Activated naive CD4-positive, alpha-beta T cell treated with anti-CD3 and anti-CD28 coated beads, Interleukin-2, amount 50 U/mL, for 24 hours (primary cell): Measurements from ENCODE around the gene STX3.

Experiments
- H3K27ac Mint-ChIP-seq: one replicate; pipeline ENCODE4 v1.8.0; 2021; ENCODE audit warnings: mild to moderate bottlenecking, mixed read lengths
- H3K27me3 Mint-ChIP-seq: one replicate; pipeline ENCODE4 v1.8.0; 2021; ENCODE audit warnings: mixed read lengths
- H3K36me3 Mint-ChIP-seq: one replicate; pipeline ENCODE4 v1.8.0; 2021; ENCODE audit warnings: mixed read lengths
- H3K4me1 Mint-ChIP-seq: one replicate; pipeline ENCODE4 v1.8.0; 2021; ENCODE audit warnings: mixed read lengths
- H3K4me3 Mint-ChIP-seq: one replicate; pipeline ENCODE4 v1.8.0; 2021; ENCODE audit warnings: mild to moderate bottlenecking, mixed read lengths
- H3K9me3 Mint-ChIP-seq: one replicate; pipeline ENCODE4 v1.8.0; 2021; ENCODE audit warnings: mixed read lengths

The STX3 gene

DNA sequence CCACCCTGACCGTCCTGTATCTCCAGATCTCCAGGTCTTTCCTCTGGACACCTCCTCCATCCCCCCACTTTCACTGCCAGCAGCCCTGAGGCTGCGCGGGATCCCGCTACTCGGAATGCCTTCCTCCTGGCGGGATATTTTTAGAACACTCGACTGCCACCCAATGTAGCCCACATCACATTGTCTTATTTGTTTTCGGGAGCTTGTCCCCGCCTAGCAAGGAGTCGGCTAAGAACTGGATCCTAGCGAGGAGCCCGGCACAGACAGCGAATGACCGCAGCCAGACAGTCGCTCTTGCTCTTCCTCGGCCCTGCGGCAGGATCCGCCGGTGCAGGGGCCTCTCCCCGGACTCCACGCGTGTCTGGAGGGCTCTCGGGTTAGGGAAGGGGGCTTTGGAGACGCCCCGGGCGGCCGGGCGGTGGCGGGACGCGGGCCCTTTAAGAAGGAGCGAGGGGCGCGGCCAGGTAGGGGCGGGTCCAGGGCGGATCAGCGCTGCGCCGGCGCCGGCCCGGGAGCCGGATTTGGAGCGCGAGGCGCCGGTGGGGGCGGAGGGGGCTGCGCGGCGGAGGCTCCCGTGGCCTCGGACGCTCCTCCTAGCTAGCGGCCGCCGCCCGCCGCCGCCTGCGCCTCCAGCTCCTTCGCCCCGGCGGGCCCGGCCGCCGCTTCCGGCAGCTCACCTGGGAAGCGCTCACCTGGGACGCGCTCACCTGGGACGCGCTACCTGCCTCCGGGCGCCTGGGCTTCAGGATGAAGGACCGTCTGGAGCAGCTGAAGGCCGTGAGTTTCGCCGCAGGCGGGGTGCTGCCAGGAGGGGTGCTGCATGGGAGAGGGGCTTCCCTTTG lies at the start of gene STX3:
Gene STX3, plus strand, starts transcription at position 518 of the 842 bp plus-strand sequence. Its CDS starts 230 bp downstream, at position 748.
- peak within 1 kb of the TSS; percentile 68 for H3K27ac Mint-ChIP-seq
- no peaks in the 10 kb centered on the region for H3K36me3 Mint-ChIP-seq
- no peaks in the 10 kb centered on the region for H3K9me3 Mint-ChIP-seq
- peaks cover 24% of the 10 kb centered on the region for H3K4me1 Mint-ChIP-seq
- H3K4me3 Mint-ChIP-seq, result peak within 1 kb of the TSS; percentile 92
- H3K27me3 Mint-ChIP-seq, result peaks cover 3% of the 10 kb centered on the region

DNA sequence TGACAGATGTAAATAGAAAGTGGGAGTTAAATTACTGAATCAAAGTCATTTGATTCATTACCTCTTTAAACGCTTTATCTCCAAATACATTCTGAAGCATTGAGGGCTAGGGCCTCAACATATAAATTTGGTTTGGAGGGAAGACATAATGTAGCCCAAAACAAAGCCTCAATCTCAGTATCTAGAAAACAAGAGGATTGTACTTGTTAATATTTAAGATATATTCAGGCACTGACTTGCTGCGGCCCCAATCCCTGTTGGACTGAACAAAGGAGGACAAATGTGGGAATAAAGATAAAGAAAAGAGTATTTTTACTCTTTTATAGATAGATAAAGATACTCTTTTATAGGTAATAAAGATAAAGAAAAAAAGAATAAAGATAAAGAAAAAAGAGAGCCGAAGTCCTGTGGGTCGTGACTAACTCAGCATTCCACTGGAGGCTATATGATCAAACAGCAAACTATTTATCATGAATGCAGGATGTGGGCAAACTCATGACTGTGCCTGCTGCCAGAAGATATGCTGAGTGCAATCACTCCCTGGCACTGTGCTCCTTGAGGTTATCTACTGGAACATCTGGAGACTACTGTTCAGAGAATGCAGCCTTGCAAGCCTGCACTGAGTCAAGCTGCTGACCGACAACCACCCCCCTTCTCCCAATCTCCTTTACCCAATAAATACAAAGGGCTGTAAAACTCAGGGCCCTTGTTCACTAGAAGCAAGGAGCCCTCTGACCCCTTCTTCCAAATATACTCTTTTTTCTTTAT lies 48.5 kb upstream of the STX3 start:
- Mint-ChIP-seq H3K4me1 (no peaks in the 10 kb centered on the region), H3K27ac (no peak overlapping the region), H3K4me3 (no peak overlapping the region), H3K27me3 (peaks cover 4% of the 10 kb centered on the region), H3K9me3 (no peaks in the 10 kb centered on the region), H3K36me3 (no peaks in the 10 kb centered on the region)

DNA sequence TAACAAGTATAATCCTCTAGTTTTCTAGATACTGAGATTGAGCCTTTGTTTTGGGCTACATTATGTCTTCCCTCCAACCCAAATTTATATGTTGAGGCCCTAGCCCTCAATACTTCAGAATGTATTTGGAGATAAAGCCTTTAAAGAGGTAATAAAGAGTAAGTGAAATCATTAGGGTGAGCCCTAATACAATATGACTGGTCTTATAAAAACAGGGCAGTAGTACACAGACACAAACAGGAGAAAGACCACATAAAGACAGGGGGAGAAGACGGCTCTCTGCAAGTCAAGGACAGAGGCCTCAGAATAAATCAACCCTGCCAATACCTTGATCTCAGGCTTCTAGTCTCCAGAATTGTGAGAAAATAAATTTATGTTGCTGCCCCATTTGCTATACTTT lies 47.8 kb upstream of the STX3 start:
- Mint-ChIP-seq H3K27ac (no peak overlapping the region), H3K4me1 (no peaks in the 10 kb centered on the region), H3K36me3 (no peaks in the 10 kb centered on the region), H3K9me3 (no peaks in the 10 kb centered on the region), H3K27me3 (peaks cover 6% of the 10 kb centered on the region), H3K4me3 (no peak overlapping the region)

DNA sequence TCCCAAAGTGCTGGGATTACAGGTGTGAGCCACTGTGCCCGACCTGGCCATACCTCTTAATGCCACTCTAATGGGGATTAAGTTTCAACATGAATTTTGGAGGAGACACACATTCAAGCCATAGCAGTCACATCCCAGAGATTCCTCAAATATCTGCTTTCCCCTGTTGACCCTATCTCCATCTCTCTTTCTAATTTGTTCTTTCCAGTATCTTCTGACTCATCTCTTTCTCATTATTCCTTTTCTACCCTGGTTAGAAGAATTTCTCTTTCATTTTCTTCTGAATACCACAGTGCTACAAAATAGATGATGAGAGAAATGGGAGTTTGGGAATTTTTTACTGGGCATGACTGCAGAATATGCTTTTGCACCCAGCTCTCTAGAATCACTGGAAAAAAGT lies 46.6 kb upstream of the STX3 start:
- no peak overlapping the region for H3K27ac Mint-ChIP-seq
- no peaks in the 10 kb centered on the region for H3K4me1 Mint-ChIP-seq
- H3K9me3 Mint-ChIP-seq, result no peaks in the 10 kb centered on the region
- H3K36me3 Mint-ChIP-seq, result no peaks in the 10 kb centered on the region
- H3K4me3 Mint-ChIP-seq, result no peak overlapping the region
- H3K27me3 Mint-ChIP-seq, result peaks cover 6% of the 10 kb centered on the region

DNA sequence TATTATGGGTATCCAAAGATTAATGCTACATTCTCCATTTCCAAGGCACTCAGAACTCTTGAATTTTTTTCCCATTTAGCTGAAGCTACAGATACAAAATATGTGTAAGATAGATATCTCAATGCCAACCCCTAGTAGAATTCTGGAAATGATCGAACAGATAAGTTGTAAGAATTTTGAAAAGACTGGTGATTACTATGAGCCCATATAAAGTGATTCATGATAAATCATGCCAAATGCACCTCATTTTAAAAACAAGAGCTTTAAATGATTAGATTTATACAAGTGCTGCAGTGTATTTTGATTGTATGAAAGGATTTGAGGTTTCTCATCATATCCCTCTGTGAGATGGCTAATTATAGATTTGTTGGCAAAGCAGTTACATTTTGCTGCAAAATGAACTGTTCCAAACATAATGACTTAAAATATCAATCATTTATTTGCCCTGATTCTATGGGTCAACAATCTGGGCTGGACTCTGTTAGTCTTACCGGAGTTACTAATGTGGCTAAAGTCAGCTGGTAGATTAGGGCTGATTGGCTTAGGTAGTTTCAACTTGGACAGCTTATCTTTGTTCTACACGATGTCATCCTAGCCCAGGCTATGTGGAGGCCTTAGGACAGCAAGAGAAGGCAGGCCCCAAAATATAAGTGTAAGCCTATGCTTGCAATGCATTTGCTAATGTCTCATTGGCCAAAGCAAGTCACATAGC lies 44.9 kb upstream of the STX3 start:
- Mint-ChIP-seq H3K27me3 (peaks cover 4% of the 10 kb centered on the region), H3K36me3 (no peaks in the 10 kb centered on the region), H3K4me3 (no peak overlapping the region), H3K4me1 (no peaks in the 10 kb centered on the region), H3K27ac (no peak overlapping the region), H3K9me3 (no peaks in the 10 kb centered on the region)

DNA sequence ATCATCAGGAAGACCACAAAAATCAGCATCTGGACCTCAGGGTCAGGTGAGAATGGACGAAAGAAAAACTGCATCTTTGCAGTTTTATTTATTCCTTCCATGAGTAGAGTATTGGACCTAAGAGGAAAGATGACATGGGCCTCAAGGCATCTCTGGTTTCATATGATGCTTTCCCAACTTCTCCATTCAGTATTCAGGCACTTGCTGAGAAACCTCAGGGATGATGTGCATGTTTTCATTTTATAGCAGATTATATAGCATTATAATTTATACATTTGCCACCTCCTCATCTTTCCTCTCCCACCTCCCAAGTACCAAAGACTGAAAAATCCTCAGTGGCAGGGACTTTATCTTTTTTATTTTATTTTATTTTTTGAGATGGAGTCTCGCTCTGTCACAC lies 41.4 kb upstream of the STX3 start, which contains the start of gene OR10V1:
Gene OR10V1, minus strand, starts transcription at position 101 of the 400 bp plus-strand sequence. Its CDS starts 0 bp downstream, at position 101.
- Mint-ChIP-seq H3K9me3 (no peaks in the 10 kb centered on the region), H3K4me3 (no peak within 1 kb of the TSS), H3K4me1 (no peaks in the 10 kb centered on the region), H3K36me3 (no peaks in the 10 kb centered on the region), H3K27ac (no peak within 1 kb of the TSS), H3K27me3 (peaks cover 10% of the 10 kb centered on the region)

DNA sequence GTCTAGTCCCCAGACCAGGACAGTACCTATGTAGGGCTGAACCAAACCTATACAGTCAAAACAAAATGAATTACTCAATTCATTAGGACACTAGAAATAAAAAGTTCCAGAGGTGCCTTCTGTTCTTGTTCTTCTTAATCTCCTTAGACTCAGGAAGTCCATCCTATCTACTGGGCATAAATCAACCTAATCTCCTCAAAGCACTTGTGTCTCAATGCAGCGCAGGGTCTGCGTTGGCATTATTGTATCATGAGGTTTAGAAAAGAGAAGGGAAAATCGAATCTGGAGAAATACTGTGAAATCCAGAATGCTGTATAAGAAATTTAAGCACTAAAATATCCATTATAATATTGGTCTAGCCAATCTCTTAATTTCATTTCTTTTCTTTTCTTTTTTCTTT lies 39.1 kb upstream of the STX3 start:
- Mint-ChIP-seq H3K4me3 (no peak overlapping the region), H3K36me3 (no peaks in the 10 kb centered on the region), H3K27ac (no peak overlapping the region), H3K27me3 (peaks cover 11% of the 10 kb centered on the region), H3K9me3 (no peaks in the 10 kb centered on the region), H3K4me1 (no peaks in the 10 kb centered on the region)

DNA sequence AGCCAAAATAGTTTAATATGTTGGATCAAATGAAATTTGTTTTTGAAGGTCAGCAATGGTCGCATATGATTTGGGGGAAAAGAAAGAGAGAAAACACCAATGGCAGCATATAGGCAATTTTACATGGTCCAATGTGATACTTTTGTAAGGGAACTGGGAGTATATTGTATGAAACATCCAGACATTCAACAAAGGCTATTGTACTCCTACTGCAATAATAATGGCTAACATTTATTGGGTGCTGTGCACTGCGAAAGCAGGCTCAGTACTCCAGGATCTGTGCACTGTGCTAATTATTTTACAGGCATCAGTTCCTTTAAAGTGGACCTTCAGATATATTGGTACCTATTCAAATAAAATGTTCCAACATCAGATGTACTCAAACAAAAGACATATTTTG lies 35.6 kb upstream of the STX3 start:
- H3K27me3 Mint-ChIP-seq, result peaks cover 15% of the 10 kb centered on the region
- H3K9me3 Mint-ChIP-seq, result no peaks in the 10 kb centered on the region
- no peaks in the 10 kb centered on the region for H3K4me1 Mint-ChIP-seq
- no peaks in the 10 kb centered on the region for H3K36me3 Mint-ChIP-seq
- no peak overlapping the region for H3K27ac Mint-ChIP-seq
- no peak overlapping the region for H3K4me3 Mint-ChIP-seq

DNA sequence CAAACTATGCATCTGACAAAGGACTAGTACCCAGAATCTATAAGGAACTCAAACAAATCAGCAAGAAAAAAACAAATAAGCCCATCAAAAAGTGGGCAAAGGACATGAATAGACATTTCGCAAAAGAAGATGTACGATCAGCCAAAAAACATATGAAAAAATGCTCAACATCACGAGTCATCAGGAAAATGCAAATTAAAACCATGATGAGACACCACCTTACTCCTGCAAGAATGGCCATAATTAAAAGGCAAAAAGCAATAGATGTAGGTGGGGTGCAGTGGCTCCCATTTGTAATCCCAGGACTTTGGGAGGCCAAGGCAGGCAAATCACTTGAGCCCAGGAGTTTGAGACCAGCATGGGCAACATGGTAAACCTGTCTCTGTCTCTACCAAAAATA lies 31.1 kb upstream of the STX3 start:
- Mint-ChIP-seq H3K27ac (no peak overlapping the region), H3K4me1 (no peaks in the 10 kb centered on the region), H3K4me3 (no peak overlapping the region), H3K9me3 (no peaks in the 10 kb centered on the region), H3K36me3 (no peaks in the 10 kb centered on the region), H3K27me3 (peaks cover 8% of the 10 kb centered on the region)

DNA sequence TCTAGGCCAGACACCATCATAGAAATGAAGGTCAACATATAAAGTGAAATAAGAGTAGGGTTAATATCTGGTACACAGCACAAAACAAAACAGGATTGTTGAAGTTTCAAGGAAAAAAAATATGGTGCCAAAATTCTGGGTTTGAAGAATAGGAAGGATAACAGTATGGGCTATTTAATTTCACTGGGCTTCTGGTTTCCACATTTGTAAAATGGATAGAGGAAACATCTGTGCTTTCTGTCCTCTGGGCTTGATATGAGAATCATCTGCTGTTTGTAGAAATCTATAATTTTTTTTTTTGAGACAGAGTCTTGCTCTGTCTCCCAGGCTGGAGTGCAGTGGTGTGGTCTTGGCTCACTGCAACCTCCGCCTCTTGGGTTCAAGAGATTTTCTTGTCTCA lies 27.8 kb upstream of the STX3 start:
- H3K4me3 Mint-ChIP-seq, result no peak overlapping the region
- peaks cover 2% of the 10 kb centered on the region for H3K27me3 Mint-ChIP-seq
- H3K27ac Mint-ChIP-seq, result no peak overlapping the region
- H3K4me1 Mint-ChIP-seq, result no peaks in the 10 kb centered on the region
- H3K9me3 Mint-ChIP-seq, result no peaks in the 10 kb centered on the region
- no peaks in the 10 kb centered on the region for H3K36me3 Mint-ChIP-seq

DNA sequence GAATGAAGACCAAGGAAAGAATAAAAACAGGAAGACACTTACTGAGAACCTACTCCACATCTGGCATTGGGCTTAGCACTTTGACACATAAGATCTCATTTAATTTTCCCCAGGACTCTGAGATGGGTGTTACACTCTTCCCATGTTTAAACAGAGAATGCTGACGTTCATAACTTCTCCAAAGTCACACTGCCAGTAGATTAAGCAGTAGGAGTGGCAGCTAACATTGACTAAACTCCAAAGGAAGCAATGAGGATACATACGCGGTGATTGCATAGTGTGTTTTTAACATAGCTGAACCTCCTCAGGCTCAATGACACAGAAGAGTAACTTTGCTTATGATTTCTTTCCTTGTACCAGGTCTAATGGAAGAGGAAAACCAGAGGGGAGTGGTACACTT lies 27.0 kb upstream of the STX3 start:
- Mint-ChIP-seq H3K4me1 (no peaks in the 10 kb centered on the region), H3K9me3 (no peaks in the 10 kb centered on the region), H3K4me3 (no peak overlapping the region), H3K27ac (no peak overlapping the region), H3K36me3 (no peaks in the 10 kb centered on the region), H3K27me3 (peaks cover 2% of the 10 kb centered on the region)

DNA sequence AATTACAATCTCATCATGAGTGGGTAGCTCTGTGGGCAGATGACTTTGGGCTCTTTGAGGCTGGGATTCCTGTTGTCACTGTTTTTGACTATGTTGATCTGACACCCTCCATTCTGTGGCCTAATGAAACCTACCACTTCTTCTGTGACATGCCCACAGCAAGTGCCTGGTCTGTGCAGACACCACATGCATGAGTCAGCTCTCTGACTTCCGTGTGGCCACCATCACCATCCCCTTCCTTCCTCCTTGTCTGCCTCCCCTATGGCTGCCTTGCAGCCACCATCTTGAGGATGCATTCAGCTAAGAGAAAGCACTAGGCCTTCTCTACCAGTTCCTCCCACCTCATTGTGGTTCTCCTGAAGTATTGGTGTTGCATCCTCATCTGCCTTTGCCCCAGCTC lies 26.3 kb upstream of the STX3 start:
- Mint-ChIP-seq H3K4me3 (no peak overlapping the region), H3K9me3 (no peaks in the 10 kb centered on the region), H3K27me3 (no peaks in the 10 kb centered on the region), H3K36me3 (no peaks in the 10 kb centered on the region), H3K27ac (no peak overlapping the region), H3K4me1 (no peaks in the 10 kb centered on the region)

DNA sequence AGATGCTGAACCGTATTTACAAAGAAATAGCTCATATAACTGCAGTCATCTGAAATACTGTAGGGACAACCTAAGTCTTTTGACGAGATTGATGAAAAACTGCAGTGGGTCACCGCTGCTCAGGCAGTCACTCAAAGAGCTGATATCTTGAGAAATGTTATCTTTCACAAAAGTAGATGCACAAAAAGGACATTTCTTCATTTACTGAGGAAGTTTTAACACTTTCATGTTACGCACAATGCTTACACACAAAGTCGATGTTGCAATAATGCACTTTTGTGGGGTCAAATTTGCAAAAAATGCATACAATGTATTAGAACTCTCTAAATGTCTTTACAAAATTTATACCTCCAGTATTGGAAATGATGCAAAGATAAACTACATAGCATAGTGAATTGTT lies 25.3 kb upstream of the STX3 start:
- no peak overlapping the region for H3K27ac Mint-ChIP-seq
- no peaks in the 10 kb centered on the region for H3K27me3 Mint-ChIP-seq
- H3K36me3 Mint-ChIP-seq, result no peaks in the 10 kb centered on the region
- H3K4me3 Mint-ChIP-seq, result no peak overlapping the region
- H3K4me1 Mint-ChIP-seq, result no peaks in the 10 kb centered on the region
- H3K9me3 Mint-ChIP-seq, result no peaks in the 10 kb centered on the region

DNA sequence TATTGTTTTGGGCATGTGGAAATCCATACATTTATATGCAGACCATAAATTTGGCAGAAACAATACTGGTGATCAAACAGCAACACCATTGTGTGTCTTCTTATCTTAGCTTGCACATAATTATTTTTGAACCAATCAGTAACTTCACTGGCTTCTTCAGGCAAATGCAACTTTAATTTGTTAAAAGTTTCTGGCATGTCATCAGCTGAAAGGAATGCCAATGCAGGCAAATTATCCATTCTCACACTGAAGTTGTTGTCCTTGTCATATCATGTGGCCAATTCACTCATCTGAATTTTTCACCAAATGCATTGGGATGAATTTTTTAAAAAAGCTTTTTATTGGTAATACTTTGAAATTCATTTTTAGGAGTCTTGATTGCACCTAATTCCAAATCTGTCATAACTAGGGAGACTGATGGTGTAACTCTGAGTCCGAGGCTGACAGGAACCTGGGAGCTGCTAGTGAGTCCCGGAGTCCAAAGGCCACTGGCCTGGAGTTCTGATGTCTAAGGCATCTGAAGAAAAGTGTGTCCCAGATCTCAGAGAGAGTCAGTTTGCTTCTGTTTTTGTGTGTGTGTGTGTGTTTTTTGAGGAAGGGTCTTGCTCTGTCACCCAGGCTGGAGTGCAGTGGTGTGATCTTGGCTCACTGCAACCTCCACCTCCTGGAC lies 24.1 kb upstream of the STX3 start:
- no peaks in the 10 kb centered on the region for H3K4me1 Mint-ChIP-seq
- no peaks in the 10 kb centered on the region for H3K27me3 Mint-ChIP-seq
- H3K27ac Mint-ChIP-seq, result no peak overlapping the region
- no peaks in the 10 kb centered on the region for H3K36me3 Mint-ChIP-seq
- no peak overlapping the region for H3K4me3 Mint-ChIP-seq
- H3K9me3 Mint-ChIP-seq, result no peaks in the 10 kb centered on the region

DNA sequence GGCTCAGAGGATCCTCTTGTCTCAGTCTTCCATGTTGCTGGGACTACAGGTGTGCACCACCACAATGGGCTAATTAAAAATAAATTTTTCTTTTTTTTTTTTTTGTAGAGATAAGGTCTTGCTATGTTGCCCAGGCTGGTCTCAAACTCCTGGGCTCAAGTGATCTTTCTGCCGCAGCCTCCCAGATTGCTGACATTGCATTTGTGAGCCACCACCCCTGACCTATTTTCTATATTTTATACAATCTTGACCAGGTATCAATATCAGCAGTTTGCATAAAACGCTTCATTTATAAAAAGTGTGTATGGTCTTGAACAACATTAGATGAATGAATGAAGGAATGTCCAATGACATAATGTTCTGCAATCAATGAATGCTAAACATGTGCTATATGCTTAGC lies 9.1 kb upstream of the STX3 start:
- Mint-ChIP-seq H3K9me3 (no peaks in the 10 kb centered on the region), H3K4me1 (no peaks in the 10 kb centered on the region), H3K27me3 (peaks cover 28% of the 10 kb centered on the region), H3K4me3 (no peak overlapping the region), H3K36me3 (peaks cover 2% of the 10 kb centered on the region), H3K27ac (no peak overlapping the region)
